Vagina (tissue), 2 donors: Measurements from ENCODE around the gene MGA.

Experiments used
- POLR2AphosphoS5 ChIP-seq, 2 donors: sonication (generic); formaldehyde crosslinking; IDR thresholded peaks; one replicate each; pipeline ENCODE4 v1.9.0; 2017; ENCODE audit warnings: antibody characterized with exemption in 2 of 2, mild to moderate bottlenecking in 2 of 2, low read depth in 1 of 2; ENCODE audit not compliant: insufficient read depth in 1 of 2
- TF ChIP-seq, protein P1 (sequence below), 3 experiments: fragments of 450-650 bp in 2 of 3; fragments of 200-600 bp in 1 of 3; sonication (generic) in 1 of 3; IDR thresholded peaks; one replicate each; pipeline ENCODE4 v1.5.1; 2017 to 2019; ENCODE audit warnings: antibody characterized with exemption in 3 of 3, mild to moderate bottlenecking in 2 of 3, moderate library complexity in 2 of 3

DNA sequence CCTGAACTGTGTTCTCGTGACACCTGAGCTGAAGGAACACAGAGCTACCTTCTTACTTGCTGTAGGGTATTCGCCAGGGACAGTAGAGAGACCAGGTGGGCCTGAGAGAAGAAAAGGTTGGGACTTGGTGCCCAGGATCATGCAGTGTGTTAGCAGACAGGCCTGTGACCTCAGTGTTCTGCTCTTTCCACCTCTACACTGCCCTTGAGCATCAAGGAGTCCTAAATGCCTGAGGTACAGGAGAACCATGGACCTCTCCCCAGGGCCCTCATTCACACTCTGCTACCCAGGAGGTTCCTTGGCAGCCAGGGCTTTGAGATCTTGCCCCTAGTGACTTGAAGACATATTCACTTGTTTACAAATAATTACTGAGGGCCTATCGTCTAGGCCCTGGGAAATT, 145.5 kb downstream of the MGA start:
- TF ChIP-seq, protein P1, sequence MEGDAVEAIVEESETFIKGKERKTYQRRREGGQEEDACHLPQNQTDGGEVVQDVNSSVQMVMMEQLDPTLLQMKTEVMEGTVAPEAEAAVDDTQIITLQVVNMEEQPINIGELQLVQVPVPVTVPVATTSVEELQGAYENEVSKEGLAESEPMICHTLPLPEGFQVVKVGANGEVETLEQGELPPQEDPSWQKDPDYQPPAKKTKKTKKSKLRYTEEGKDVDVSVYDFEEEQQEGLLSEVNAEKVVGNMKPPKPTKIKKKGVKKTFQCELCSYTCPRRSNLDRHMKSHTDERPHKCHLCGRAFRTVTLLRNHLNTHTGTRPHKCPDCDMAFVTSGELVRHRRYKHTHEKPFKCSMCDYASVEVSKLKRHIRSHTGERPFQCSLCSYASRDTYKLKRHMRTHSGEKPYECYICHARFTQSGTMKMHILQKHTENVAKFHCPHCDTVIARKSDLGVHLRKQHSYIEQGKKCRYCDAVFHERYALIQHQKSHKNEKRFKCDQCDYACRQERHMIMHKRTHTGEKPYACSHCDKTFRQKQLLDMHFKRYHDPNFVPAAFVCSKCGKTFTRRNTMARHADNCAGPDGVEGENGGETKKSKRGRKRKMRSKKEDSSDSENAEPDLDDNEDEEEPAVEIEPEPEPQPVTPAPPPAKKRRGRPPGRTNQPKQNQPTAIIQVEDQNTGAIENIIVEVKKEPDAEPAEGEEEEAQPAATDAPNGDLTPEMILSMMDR (IDR thresholded peaks at IDR 0.05), result no peak
- TF ChIP-seq POLR2AphosphoS5 (IDR thresholded peaks at IDR 0.05; ENCODE audit: insufficient read depth in 1 of 2, low read depth in 1 of 2), result no peak
